ENCODE data around the gene FAM3D. TPM values are rescaled to one million over a fixed set of nuclear protein-coding genes. Genes with fewer than 3 reads are reported as not detected.

Gene FAM3D
- polyA plus RNA-seq, 1 donor (not counting 4 experiments of a cell fraction or from before 2014, with no cell fraction given): not detected

DNA sequence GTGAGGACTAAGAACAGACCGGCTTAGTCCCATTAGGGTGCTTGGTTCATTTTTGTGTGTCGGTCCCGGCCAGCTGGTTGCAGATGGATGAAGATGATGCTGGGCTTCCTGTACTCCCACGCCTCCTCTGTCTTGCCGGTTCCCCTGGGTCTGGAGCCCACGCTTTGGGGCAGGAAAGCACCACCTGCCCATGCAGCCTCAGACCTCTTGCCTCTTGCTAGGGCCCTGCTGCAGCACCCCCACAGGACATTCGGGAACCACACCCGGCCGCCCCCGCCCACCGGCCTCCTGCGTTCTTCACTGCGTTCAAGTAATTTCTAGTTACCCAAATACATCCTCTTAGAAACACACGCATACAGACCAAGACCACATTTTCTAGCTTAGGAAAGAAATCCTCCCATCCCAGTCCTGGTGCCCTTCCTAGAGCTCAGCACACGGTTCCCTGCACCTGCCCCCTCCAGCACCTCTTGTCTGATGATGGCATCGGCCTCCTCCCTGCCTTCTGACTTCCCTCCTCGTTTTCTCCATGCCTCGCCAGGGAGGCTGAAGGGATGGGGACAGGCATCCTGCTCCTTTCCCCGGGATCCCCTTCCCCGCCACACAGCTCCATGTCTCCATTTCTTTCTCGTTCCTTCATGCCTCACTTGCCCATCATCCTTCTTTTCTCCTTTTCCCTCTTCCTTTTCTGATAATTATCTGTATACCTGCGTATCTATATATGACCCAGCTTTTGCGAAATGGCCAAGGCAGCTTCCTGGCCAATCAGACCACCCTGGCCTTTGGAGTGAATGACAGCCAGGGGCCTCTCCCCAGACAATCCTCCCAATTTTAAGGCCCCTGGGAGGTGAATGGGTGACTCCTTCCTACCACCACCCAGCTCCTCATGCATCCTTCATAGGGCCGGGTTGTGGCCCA is 30.9 kb downstream of the FAM3D start:
- no peak overlapping the region for H3K27ac ChIP-seq (ENCODE audit: control insufficient read depth, insufficient read depth, low read length)
- H3K9ac ChIP-seq (ENCODE audit: control insufficient read depth, extremely low read depth, insufficient read depth, low read length): no peak overlapping the region
- no peak overlapping the region for H3K4me3 ChIP-seq (ENCODE audit: control insufficient read depth in 2 of 3, extremely low read depth in 1 of 3, insufficient read depth in 2 of 3, low read depth in 1 of 3, low read length in 3 of 3)
- DNase-seq (ENCODE audit: low read depth, low spot score) (no peak), FAIRE-seq (no peak)
- no peaks in the 10 kb centered on the region for H4K20me1 ChIP-seq (ENCODE audit: control insufficient read depth, extremely low read depth, insufficient read depth, low read length)
- no peaks in the 10 kb centered on the region for H3K9me1 ChIP-seq (ENCODE audit: control insufficient read depth, extremely low read depth, insufficient read depth, low read length)
- H3K4me1 ChIP-seq (ENCODE audit: control insufficient read depth, extremely low read depth, insufficient read depth, low read length): peaks cover 5% of the 10 kb centered on the region
- dilution Hi-C loops (cut with MboI; ENCODE audit: extremely low pct_ligation_motif_present, low sequenced_read_pairs): no loop called here
- no peak overlapping the region for H3K4me2 ChIP-seq (ENCODE audit: control insufficient read depth, extremely low read depth, insufficient read depth, low read depth, low read length)
- peaks cover 8% of the 10 kb centered on the region for H3K27me3 ChIP-seq (ENCODE audit: control insufficient read depth, extremely low read depth, insufficient read depth, low read length)
- H3K9me3 ChIP-seq (ENCODE audit: control insufficient read depth, low read depth, low read length): no peaks in the 10 kb centered on the region
- H2AFZ ChIP-seq (ENCODE audit: control insufficient read depth, low read length): no peak overlapping the region
- H3K36me3 ChIP-seq (ENCODE audit: control insufficient read depth in 2 of 2, extremely low read depth in 1 of 2, insufficient read depth in 2 of 2, low read length in 2 of 2): no peaks in the 10 kb centered on the region
- no peak for TF ChIP-seq EZH2 (IDR thresholded peaks at IDR 0.05; ENCODE audit: low read length)
- TF ChIP-seq, protein P1, sequence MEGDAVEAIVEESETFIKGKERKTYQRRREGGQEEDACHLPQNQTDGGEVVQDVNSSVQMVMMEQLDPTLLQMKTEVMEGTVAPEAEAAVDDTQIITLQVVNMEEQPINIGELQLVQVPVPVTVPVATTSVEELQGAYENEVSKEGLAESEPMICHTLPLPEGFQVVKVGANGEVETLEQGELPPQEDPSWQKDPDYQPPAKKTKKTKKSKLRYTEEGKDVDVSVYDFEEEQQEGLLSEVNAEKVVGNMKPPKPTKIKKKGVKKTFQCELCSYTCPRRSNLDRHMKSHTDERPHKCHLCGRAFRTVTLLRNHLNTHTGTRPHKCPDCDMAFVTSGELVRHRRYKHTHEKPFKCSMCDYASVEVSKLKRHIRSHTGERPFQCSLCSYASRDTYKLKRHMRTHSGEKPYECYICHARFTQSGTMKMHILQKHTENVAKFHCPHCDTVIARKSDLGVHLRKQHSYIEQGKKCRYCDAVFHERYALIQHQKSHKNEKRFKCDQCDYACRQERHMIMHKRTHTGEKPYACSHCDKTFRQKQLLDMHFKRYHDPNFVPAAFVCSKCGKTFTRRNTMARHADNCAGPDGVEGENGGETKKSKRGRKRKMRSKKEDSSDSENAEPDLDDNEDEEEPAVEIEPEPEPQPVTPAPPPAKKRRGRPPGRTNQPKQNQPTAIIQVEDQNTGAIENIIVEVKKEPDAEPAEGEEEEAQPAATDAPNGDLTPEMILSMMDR (optimal IDR thresholded peaks at IDR 0.05 in 1 of 3, IDR thresholded peaks at IDR 0.05 in 1 of 3, conservative IDR thresholded peaks at IDR 0.05 in 1 of 3; ENCODE audit: extremely low read depth in 1 of 3, insufficient read depth in 2 of 3, low read length in 3 of 3): no peak
- no peaks in the 10 kb centered on the region for H3K79me2 ChIP-seq (ENCODE audit: control insufficient read depth, insufficient read depth, low read length)

DNA sequence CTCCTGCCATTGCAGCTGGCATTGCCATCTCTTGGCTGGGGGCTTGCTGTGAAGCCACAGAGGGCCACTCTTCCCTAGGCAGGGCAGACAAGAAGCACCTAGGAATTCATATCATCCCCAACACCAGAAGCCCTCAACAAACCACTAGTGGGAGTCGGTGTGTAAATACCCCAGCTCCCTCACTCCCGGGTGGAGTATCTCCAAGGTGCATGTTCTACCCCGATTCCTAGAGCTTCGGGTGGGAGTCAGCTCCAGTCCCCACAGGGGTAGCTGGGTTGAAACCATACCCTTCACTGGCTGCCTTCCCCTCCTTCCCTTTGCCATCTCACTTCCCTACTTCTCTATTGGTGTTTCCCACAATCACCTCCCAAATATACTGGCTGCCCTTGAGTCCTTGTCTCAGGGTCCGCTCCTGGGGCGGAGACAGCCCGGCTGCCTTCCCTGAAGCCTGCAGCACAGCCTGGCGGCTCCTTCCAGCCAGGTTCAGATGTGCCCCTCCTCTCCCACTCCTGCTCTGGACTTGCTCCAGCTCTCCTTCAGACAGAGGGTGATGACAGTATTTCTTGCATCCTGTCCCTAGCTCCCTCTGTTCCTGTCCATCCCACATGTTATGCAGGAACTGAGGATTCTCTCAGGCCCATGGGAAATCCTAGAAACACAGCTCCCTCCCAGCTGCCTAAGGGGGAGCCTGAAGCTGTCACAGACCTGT is 33.3 kb downstream of the FAM3D start:
- dilution Hi-C loops (cut with MboI; ENCODE audit: extremely low pct_ligation_motif_present, low sequenced_read_pairs): no loop called here
- peak overlapping the region; percentile 27 for H2AFZ ChIP-seq (ENCODE audit: control insufficient read depth, low read length)

More for the DNA sequence above, 33.3 kb downstream of the FAM3D start:
- Histone ChIP-seq H3K36me3 (ENCODE audit: control insufficient read depth in 2 of 2, extremely low read depth in 1 of 2, insufficient read depth in 2 of 2, low read length in 2 of 2) (no peaks in the 10 kb centered on the region), H3K9me1 (ENCODE audit: control insufficient read depth, extremely low read depth, insufficient read depth, low read length) (no peaks in the 10 kb centered on the region), H4K20me1 (ENCODE audit: control insufficient read depth, extremely low read depth, insufficient read depth, low read length) (no peaks in the 10 kb centered on the region), H3K27ac (ENCODE audit: control insufficient read depth, insufficient read depth, low read length) (no peak overlapping the region), H3K4me1 (ENCODE audit: control insufficient read depth, extremely low read depth, insufficient read depth, low read length) (no peaks in the 10 kb centered on the region), H3K79me2 (ENCODE audit: control insufficient read depth, insufficient read depth, low read length) (no peaks in the 10 kb centered on the region), H3K4me2 (ENCODE audit: control insufficient read depth, extremely low read depth, insufficient read depth, low read depth, low read length) (no peak overlapping the region), H3K9me3 (ENCODE audit: control insufficient read depth, low read depth, low read length) (no peaks in the 10 kb centered on the region), H3K27me3 (ENCODE audit: control insufficient read depth, extremely low read depth, insufficient read depth, low read length) (peaks cover 8% of the 10 kb centered on the region), H3K4me3 (ENCODE audit: control insufficient read depth in 2 of 3, extremely low read depth in 1 of 3, insufficient read depth in 2 of 3, low read depth in 1 of 3, low read length in 3 of 3) (no peak overlapping the region), H3K9ac (ENCODE audit: control insufficient read depth, extremely low read depth, insufficient read depth, low read length) (no peak overlapping the region)
- no peak for DNase-seq (ENCODE audit: low read depth, low spot score)
- no peak for TF ChIP-seq EZH2 (IDR thresholded peaks at IDR 0.05; ENCODE audit: low read length)
- TF ChIP-seq, protein P1 (optimal IDR thresholded peaks at IDR 0.05 in 1 of 3, IDR thresholded peaks at IDR 0.05 in 1 of 3, conservative IDR thresholded peaks at IDR 0.05 in 1 of 3; ENCODE audit: extremely low read depth in 1 of 3, insufficient read depth in 2 of 3, low read length in 3 of 3): no peak
- FAIRE-seq: no peak

Data from keratinocyte (primary cell).